HG03097 (cell line): ENCODE data around the gene FXYD7.

Experiments used
- ATAC-seq: cut with Tn5 transposase; IDR thresholded peaks from one replicate; pipeline ENCODE4 v1.9.1; 2021; ENCODE audit not compliant: unreplicated experiment, low FRiP score

Gene FXYD7

DNA sequence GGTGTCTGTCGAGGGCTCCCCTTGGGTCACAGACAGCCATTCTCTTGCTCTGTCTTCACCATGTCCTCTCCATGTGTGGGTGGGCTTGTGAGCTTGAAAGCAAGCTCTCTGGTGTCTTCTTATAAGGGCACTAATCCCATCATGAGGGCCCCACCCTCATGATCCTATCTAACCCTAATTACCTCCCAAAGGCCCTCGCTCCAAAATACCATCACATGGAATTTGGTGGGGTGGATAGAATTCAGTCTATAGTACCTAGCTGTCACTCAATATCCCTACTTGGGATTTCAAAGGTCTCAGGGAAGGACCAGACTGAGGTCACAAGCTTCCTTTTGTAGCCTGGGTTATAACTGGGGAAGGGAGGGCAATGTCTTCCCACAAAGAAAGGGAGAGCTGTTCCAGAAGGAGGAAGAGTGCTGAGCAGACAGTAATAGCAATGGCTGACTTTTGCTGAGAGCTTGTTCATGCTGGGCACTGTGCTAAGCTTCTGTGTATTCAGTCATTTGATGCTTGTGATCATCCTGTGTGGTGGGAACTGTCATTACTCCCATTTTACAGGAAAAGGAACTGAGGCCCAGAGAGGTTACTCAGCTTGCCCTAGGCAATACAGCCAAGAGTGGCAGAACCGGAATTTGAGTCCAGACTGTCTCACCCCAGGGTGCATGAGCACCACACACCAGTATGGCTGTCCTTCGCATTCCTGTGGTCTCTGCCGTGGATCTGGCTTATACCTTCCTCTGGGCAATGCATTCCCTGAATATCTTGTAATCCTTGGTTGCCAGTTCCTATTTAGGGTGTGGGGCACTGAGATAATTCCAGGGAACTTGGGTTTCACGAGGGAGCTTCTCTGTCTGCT, 19.6 kb downstream of the FXYD7 start:
- no peak for ATAC-seq

DNA sequence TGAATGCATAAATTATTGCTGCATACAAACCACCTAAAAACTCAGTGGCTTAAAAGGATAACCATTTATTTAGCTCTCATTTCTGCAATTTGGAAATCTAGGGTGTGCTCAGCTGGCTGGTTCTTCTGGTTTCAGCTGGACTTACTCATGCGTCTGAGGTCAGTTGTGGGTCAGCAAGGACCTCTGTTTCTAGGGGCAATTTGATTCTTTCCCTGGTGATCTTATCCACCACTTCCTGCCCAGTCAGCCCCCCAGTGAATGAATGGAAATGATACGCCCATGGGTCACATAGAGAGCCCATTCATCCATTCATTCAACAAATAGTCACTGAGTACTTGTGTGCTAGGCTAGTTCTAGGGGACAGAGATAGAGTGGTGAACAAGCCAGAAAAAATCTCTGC, 21.4 kb downstream of the FXYD7 start:
- no peak for ATAC-seq

GRCh38 chr19:35165200-35166058, 22.4 kb downstream of the FXYD7 start:
- no peak for ATAC-seq

DNA sequence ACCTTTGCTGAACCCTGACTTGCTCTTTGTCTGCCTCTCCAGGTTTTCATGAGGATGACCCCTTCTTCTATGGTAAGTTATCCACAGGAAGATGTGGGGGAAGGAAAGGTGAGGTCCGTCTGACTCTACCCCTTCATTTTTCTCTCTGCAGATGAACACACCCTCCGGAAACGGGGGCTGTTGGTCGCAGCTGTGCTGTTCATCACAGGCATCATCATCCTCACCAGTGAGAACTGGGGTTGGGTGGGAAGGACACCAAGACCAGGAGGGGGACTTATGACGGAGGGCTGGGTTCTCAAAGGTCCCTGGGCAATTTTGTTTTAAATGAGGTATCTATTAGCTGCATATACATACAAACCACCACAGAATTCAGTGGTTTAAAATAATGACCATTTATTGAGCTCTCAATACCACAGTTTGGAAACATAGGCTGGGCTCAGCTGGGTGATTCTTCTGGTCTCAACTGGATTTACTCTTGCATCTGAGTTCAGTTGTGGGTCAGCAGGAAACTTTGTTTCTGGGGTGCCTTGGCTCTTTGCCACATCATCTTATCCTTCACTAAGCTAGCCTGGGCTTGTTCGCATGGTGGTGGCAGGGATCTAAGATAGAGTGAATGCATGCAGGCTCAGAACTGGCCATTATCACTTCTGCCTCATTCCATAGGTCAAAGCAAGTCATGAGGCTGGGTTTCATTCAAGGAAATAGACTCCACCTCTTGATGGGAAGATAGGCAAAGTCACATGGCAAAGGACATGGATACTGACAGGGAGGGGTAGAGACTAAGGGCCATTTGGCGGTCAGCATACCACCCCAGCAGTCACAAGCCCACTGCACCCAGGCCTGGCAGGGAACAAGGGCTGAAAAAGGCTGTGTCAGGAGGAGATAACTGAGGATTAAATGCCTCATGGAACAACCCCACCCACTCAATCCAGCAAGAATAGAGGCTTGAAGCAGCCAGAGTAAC, 23.3 kb downstream of the FXYD7 start:
- no peak for ATAC-seq

DNA sequence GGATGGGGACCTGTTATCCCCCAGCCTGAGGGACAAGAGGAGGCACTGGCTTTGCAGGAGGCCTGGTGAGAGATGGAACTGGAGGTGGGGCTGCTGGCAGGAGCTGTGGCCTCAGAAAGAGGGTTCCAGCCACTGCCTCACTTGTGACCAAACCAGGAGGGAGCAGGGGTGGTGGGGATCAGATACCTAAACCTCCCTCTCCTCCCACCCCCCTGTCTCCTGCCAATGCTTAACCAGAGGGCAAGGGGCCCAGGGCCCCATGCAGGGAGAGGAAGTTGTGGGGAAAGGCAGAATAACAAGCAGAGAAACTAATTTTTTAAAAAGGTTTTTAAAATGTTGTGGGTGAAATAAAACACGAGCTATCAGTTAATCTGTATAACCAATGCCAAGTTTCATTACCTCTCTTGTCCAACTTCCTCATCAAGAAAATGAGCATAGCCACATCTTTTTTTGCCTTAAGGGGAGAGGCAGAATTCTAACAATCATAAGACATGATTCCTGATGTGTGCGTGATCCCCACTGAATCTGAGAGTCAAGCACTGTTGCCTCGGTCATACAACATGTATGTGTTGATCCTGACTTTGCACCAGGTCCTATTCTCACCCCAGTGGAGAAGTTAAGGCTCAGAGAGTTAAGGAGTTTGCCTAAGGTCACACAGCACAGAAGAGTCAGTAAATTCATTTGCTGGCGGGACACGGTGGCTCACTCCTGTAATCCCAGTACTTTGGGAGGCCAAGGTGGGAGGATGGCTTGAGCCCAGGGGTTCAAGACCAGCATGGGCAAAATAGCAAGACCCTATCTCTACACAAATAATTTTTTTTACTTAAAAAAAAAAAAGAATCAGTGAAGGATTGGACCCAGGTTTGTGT, 24.4 kb downstream of the FXYD7 start:
- no peak for ATAC-seq

DNA sequence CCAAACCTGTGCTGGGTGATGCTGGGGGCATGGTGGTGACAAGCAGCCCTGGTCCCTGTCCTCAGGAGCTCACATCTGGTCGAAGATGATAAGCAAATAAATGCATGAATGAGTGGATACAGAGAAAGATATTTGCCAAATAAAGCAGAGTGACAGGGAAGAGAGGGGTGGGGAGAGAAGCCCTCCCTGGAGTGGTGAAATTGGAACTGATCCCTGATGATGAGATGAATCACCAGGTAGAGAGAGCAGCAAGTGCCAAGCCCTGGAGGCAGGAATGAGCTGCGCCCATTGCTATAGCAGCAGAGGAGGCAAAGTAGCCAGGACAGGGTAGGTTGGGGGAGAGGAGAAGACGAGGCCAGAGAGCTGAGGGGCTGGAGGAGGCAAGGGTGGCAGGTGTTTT, 25.1 kb downstream of the FXYD7 start:
- ATAC-seq = no peak

GRCh38 chr19:35169221-35169995, 26.4 kb downstream of the FXYD7 start:
- ATAC-seq = no peak

- ATAC-seq = no peak
These were observed 27.5 kb downstream of the FXYD7 start for GRCh38 chr19:35170359-35171061.

- ATAC-seq = no peak
These were observed 28.7 kb downstream of the FXYD7 start for GRCh38 chr19:35171730-35172129.

- no peak for ATAC-seq
These were observed 31.2 kb downstream of the FXYD7 start for GRCh38 chr19:35174226-35174625.

DNA sequence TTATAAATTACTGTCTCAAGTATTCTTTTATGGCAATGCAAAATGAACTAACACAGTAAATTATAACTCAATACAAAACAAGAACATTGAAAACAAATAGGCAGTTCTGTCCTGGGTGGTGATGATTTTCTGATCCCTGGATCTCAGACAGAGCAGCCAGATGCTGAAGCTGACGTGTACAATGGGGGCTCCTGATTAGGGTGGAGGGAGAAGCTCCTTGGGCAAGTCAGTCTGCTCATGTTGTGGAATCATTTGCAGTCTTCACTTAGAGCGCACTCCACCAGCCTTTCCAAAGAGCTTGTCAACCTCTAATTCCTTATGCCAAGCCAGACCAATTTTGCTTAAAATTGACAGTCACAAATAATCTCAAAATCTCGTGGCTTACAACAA, 33.1 kb downstream of the FXYD7 start:
- no peak for ATAC-seq

DNA sequence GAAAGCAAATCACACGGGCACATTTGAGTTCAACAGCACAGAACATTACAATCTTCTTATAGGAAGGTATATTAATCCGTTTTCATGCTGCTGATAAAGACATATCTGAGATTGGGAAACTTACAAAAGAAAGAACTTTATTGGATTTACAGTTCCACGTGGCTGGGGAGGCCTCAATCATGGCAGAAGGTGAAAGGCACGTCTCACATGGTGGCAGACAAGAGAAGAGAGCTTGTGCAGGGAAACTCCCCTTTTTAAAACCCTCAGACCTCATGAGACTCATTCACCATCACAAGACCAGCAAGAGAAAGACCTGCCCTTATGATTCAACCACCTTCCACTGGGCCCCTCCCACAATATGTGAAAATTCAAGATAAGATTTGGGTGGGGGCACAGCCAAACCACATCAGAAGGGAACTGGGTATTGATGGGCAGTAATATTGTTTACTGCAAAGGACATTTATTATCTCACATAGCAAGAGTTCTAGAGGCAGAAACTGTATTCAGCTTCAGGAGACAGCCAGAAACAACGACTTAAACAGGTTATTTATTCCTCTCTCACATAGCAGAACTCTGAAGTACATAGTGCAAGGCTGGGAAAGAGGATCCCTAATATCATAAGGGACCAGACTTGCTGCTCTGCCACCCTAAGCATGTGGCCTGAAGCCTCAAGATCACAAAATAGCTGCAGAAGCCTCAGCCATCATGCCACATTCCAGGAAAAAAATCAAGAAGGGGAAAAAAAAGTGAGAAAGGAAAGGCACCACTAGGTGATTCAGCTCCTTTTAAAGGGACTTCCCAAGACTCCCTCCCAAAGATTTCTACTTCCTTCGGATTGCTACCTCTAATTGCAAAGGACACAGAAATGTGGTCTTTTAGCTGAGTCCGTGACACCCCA, 34.6 kb downstream of the FXYD7 start:
- no peak for ATAC-seq

DNA sequence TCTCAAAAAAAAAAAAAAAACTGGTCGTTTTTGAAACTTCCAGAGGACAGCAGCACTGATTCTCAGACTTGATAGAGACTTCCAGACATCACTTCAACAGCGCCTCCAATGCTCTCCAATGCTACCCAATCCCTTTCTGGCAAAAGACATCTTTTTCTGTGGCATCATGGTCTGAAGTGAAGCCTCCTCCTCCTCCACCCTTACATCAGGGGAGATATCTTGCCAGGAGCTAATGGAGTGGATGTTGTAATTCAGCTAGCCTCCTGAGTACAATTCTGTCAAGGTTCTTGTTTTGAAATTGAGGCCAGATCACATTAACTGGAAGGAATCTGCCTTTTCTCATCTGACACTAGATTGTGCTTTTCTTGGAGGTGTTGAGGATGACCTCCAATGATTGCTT, 35.6 kb downstream of the FXYD7 start:
- no peak for ATAC-seq

- ATAC-seq = no peak
These were observed 36.8 kb downstream of the FXYD7 start for GRCh38 chr19:35179830-35180229.

DNA sequence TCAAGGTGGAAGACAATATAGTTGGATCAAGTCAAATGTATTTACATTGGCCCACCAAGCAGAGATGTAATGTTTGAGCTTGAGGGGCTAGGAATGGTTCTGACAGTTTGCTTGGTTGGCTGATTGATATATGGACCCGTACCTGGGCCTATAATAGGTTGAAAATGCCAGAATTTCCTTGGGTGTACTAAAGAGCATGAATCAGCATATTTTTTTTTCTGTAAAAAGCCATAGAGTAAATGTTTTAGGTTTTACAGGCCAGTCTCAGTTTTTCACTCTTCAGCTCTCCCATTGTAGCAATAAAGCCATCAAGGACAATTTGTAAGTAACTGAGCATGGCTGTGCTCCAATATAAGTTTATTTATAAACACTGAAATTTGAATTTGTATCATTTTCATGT, 38.3 kb downstream of the FXYD7 start:
- ATAC-seq = no peak

- no peak for ATAC-seq
These were observed 41.2 kb downstream of the FXYD7 start for GRCh38 chr19:35184267-35184666.

- ATAC-seq = no peak
These were observed 41.8 kb downstream of the FXYD7 start for GRCh38 chr19:35184884-35185283.
